Lower lobe of right lung (tissue), 2 donors: ENCODE data around the gene HAPLN2. TPM values are rescaled to one million over a fixed set of nuclear protein-coding genes. Genes with fewer than 3 reads are reported as not detected.
A peak's percentile ranks its signal among the peaks of the same experiment; 100 is the strongest.
"Not testable (repeated sequence)": the region's sequence is repeated elsewhere in the genome, so short reads cannot be mapped to it uniquely, and the experiment has no call there.

Source experiments
- ATAC-seq, 2 donors: fragments of 200-7000 bp; cut with Tn5 transposase; one replicate each; pipeline ENCODE4 v1.9.1; 2020 to 2022; ENCODE audit warnings: mild to moderate bottlenecking in 2 of 2, moderate library complexity in 2 of 2
- DNase-seq: peaks from one replicate; pipeline ENCODE4 v3.0.0-alpha.2; 2020
- H3K27ac ChIP-seq: fragments of 200-600 bp; one replicate; pipeline ENCODE4 v1.8.0; 2022
- H3K27me3 ChIP-seq: fragments of 200-600 bp; one replicate; pipeline ENCODE4 v1.8.0; 2022; ENCODE audit warnings: low read depth
- H3K36me3 ChIP-seq: fragments of 200-600 bp; one replicate; pipeline ENCODE4 v1.8.0; 2022; ENCODE audit warnings: mild to moderate bottlenecking
- H3K4me1 ChIP-seq: fragments of 200-600 bp; one replicate; pipeline ENCODE4 v1.8.0; 2022
- H3K4me3 ChIP-seq: fragments of 200-600 bp; one replicate; pipeline ENCODE4 v1.8.0; 2022; ENCODE audit warnings: mild to moderate bottlenecking
- H3K9me3 ChIP-seq: fragments of 200-600 bp; one replicate; pipeline ENCODE4 v1.8.0; 2022
- intact Hi-C: fragments of 100-400 bp; cut with DNase I; formaldehyde crosslinking; loops from one replicate; pipeline ENCODE4 v1.11.0; 2022
- total RNA-seq: library from RNA; stranded (reverse); fragmentation: NEBNext Ultra II Directional; extraction: Animal tissue kit (Norgen Biotek cat#: 25700); gene quantifications from one replicate; pipeline ENCODE4 v1.2.1, GENCODE V29; 2021
- TF ChIP-seq, protein P1 (sequence below): fragments of 200-600 bp; IDR thresholded peaks from one replicate; pipeline ENCODE4 v1.8.0; 2022; ENCODE audit warnings: antibody characterized with exemption, mild to moderate bottlenecking
- donor health status: DM: no; HTN: yes; CAD: no; lungs with severe emphysema.

The HAPLN2 gene
- total RNA-seq, 1 donor from 2014 or later = 0.21 TPM

DNA sequence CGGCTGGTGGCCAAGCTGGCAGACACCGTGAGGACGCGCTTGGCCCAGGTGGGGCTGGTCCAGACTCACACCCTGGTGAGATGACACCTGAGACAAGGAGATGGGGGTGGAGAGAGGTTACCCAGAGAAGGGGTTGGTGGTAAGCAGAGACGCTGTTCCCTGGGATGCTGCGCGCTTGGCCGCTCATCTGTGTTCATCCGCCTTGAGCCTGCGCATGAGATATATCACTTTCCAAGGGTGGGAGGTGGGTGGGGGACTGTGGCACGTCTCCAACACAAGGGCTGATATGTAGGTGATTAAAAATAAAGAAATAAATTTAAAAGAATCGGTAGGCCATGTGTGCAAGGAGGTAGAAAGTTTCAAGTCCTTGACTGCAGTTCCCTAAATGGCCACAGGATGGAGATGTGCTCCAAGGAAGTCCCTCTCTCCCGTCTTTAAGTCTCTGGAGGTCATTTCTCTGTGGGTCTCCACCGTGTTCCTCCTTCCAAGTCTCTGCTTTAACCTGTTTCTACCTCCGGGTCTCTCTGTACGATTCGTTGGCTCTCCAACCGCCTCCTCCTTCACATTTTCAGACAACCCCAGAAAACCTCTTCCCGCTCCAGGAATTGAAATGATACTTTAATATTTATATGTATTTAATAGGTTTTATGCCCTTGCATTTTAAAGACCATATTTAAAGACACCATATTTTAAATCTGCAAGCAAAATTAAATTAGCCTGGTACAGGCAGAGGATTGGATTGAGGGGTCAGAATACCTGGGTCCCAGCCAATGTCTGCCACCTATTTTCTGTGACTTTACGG, 35.2 kb upstream of the HAPLN2 start:
- intact Hi-C loops = no loop called here
- no peak overlapping the region for H3K4me3 ChIP-seq

DNA sequence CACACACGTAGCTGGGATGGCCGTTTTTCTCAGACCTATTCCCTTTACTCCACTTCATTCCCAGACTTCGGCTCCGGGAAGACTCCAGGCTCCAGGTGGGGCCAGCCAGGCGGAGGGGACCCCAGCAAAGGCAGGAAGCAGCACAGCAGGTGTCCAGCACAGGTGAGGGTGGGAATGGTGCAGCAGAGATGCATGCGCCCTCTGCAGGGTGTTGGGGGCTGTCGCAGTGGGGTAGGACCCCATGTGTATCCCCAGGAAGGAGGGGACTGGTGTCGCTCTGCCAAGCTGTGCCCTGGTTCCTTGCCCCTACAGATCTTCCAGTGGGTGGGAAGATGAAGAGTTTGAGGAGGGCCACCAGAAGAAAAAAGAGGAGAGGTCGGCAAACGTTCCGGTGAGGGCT, 34.4 kb upstream of the HAPLN2 start:
- ATAC-seq = no peak

More for the DNA sequence above, 35.2 kb upstream of the HAPLN2 start:
- H3K27me3 ChIP-seq = no peaks in the 10 kb centered on the region
- H3K9me3 ChIP-seq = no peaks in the 10 kb centered on the region
- DNase-seq (no peak), ATAC-seq (peak; percentile 74 to 77)
- no peak overlapping the region for H3K27ac ChIP-seq
- H3K36me3 ChIP-seq = no peaks in the 10 kb centered on the region
- TF ChIP-seq, protein P1, sequence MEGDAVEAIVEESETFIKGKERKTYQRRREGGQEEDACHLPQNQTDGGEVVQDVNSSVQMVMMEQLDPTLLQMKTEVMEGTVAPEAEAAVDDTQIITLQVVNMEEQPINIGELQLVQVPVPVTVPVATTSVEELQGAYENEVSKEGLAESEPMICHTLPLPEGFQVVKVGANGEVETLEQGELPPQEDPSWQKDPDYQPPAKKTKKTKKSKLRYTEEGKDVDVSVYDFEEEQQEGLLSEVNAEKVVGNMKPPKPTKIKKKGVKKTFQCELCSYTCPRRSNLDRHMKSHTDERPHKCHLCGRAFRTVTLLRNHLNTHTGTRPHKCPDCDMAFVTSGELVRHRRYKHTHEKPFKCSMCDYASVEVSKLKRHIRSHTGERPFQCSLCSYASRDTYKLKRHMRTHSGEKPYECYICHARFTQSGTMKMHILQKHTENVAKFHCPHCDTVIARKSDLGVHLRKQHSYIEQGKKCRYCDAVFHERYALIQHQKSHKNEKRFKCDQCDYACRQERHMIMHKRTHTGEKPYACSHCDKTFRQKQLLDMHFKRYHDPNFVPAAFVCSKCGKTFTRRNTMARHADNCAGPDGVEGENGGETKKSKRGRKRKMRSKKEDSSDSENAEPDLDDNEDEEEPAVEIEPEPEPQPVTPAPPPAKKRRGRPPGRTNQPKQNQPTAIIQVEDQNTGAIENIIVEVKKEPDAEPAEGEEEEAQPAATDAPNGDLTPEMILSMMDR = peak; percentile 90
- no peaks in the 10 kb centered on the region for H3K4me1 ChIP-seq

DNA sequence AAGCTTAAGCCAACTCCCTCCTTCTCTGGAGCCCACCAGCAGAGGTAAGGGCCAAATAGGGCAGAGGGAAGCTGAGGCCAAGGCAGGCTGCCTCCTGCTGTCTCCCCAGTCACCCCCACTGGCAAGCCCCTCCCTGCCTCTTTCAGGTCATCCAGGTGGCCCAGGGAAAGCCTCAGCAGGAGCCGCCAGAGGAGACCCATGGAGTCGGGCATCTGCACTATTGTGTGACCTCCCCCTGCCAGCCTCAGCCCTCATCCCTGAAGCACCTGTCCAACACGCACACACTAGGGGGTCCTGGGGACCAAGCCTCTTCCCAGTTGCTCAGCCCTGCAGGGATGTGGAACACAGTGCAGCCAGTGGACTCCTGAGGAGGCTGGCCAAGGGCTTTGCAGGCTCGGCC, 32.9 kb upstream of the HAPLN2 start:
- no peaks in the 10 kb centered on the region for H3K9me3 ChIP-seq
- no peak for ATAC-seq
- H3K4me3 ChIP-seq = no peak overlapping the region
- no peak for DNase-seq
- peaks cover 5% of the 10 kb centered on the region for H3K4me1 ChIP-seq
- H3K27ac ChIP-seq = no peak overlapping the region
- no peaks in the 10 kb centered on the region for H3K27me3 ChIP-seq
- no peaks in the 10 kb centered on the region for H3K36me3 ChIP-seq
- intact Hi-C loops = no loop called here
- TF ChIP-seq, protein P1 = no peak

More for the DNA sequence above, 34.4 kb upstream of the HAPLN2 start:
- Histone ChIP-seq H3K4me3 (no peak overlapping the region), H3K4me1 (no peaks in the 10 kb centered on the region), H3K9me3 (no peaks in the 10 kb centered on the region), H3K36me3 (no peaks in the 10 kb centered on the region), H3K27me3 (no peaks in the 10 kb centered on the region), H3K27ac (no peak overlapping the region)
- DNase-seq = no peak
- intact Hi-C loops = no loop called here
- TF ChIP-seq, protein P1 = no peak

DNA sequence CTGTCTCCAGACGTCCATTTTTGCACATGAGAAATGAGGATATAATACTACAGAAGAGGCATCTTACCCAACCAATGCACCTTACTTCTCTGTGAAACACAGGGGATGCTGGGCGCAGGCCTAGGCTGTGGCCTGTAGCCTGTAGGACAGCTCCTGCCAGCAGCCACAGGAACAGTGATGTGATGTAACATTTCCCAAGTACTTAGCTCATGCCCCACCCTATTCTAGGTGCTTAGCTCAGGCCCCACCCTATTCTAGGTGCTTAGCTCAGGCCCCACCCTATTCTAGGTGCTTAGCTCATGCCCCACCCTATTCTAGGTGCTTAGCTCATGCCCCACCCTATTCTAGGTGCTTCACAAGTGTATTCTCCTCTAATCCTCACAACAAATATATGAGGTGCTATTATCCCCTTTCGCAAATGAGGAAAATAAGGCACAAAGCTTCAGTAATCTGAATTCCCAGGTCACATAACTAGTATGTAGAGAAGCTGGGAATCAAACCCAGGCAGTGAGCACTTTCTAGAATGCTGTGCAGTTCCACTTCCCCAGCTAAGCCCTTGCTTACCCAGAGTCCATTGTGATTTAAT, 32.2 kb upstream of the HAPLN2 start:
- ATAC-seq (peak; percentile 31 to 34), DNase-seq (no peak)
- H3K9me3 ChIP-seq = no peaks in the 10 kb centered on the region
- peaks cover 7% of the 10 kb centered on the region for H3K4me1 ChIP-seq
- intact Hi-C loops = no loop called here
- H3K27me3 ChIP-seq = no peaks in the 10 kb centered on the region
- TF ChIP-seq, protein P1 = no peak
- H3K27ac ChIP-seq = no peak overlapping the region
- H3K36me3 ChIP-seq = no peaks in the 10 kb centered on the region
- H3K4me3 ChIP-seq = no peak overlapping the region

DNA sequence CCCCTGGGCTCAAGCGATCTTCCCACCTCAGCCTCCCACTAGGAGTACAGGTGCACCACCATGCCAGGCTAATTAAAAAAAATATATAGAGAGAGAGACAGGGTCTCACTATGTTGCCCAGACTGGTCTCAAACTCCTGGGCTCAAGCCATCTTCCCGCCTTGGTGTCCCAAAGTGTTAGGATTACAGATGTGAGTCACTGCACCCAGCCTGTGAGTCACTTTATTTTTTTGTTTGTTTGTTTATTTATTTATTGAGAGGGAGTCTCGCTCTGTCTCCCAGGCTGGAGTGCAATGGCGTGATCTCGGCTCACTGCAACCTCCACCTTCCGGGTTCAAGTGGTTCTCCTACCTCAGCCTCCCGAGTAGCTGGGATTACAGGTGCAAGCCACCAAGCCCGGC, 31.3 kb upstream of the HAPLN2 start:
- peaks cover 17% of the 10 kb centered on the region for H3K4me1 ChIP-seq
- H3K27me3 ChIP-seq, H3K9me3 ChIP-seq, H3K36me3 ChIP-seq, H3K27ac ChIP-seq, DNase-seq, ATAC-seq, H3K4me3 ChIP-seq, intact Hi-C loops: not testable (repeated sequence)

DNA sequence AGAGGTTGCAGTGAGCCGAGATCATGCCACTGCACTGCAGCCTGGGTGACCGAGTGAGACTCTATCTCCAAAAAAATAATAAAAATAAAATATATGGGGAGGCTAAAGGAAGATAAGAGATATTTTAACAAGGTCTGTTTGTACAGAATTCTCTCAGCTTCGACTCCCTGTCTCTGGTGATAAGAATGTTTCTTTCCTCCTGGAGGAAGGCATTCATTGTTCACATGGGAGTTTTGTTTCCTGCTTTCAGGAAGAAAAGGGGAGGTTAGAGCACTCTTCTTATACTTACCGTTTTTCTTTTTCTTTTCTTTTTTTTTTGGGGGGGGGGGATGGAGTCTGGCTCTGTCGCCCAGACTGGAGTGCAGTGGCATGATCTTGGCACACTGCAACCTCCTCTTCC, 29.7 kb upstream of the HAPLN2 start:
- Histone ChIP-seq H3K36me3 (peaks cover 12% of the 10 kb centered on the region), H3K4me1 (peaks cover 18% of the 10 kb centered on the region), H3K27me3 (no peaks in the 10 kb centered on the region), H3K9me3 (no peaks in the 10 kb centered on the region), H3K27ac (no peak overlapping the region), H3K4me3 (no peak overlapping the region)
- TF ChIP-seq, protein P1 = no peak
- DNase-seq (no peak), ATAC-seq (no peak)
- intact Hi-C loops = no loop called here
